ENCODE data around the gene MARK4. TPM values are rescaled to one million over a fixed set of nuclear protein-coding genes. Genes with fewer than 3 reads are reported as not detected.
A peak's percentile ranks its signal among the peaks of the same experiment; 100 is the strongest.

The MARK4 gene
- total and polyA plus RNA-seq, 2 experiments from 2014 or later = 14.8 to 23.0 TPM

GRCh38 chr19:45336696-45337251 lies 85.7 kb downstream of the MARK4 start:
- Histone ChIP-seq H3K36me3 (replicated peaks; ENCODE audit: insufficient read depth, low read depth) (no peaks in the 10 kb centered on the region), H3K4me2 (no peak overlapping the region), H3K27ac (no peak overlapping the region), H3K4me3 (no peak overlapping the region), H3K79me2 (no peaks in the 10 kb centered on the region), H3K9me2 (replicated peaks; ENCODE audit: insufficient read depth) (no peaks in the 10 kb centered on the region), H3K4me1 (ENCODE audit: insufficient read depth) (no peaks in the 10 kb centered on the region), H2AFZ (no peak overlapping the region), H4K20me1 (ENCODE audit: insufficient read depth, poor library complexity, severe bottlenecking) (no peaks in the 10 kb centered on the region), H3K27me3 (peaks cover 9% of the 10 kb centered on the region), H3K9me3 (ENCODE audit: low read depth) (no peaks in the 10 kb centered on the region)
- TF ChIP-seq CTCF (IDR thresholded peaks at IDR 0.05; ENCODE audit: poor library complexity) (no peak), EZH2phosphoT487 (IDR thresholded peaks at IDR 0.05; ENCODE audit: low read depth, severe bottlenecking, unreplicated experiment) (no peak), EZH2 (IDR thresholded peaks at IDR 0.05; ENCODE audit: borderline replicate concordance) (no peak)
- 69% methylated on average over 11 of the region's 11 CpGs for WGBS (ENCODE audit: low lambda C conversion rate, missing lambda C conversion rate)
- DNase-seq (ENCODE audit: low spot score) = no peak

GRCh38 chr19:45339629-45340028 lies 88.6 kb downstream of the MARK4 start:
- Histone ChIP-seq H3K9me3 (ENCODE audit: low read depth) (no peaks in the 10 kb centered on the region), H3K27me3 (peaks cover 13% of the 10 kb centered on the region), H3K9me2 (replicated peaks; ENCODE audit: insufficient read depth) (no peaks in the 10 kb centered on the region), H3K4me3 (no peak overlapping the region), H3K79me2 (no peaks in the 10 kb centered on the region), H3K4me2 (no peak overlapping the region), H3K4me1 (ENCODE audit: insufficient read depth) (no peaks in the 10 kb centered on the region), H3K27ac (no peak overlapping the region), H4K20me1 (ENCODE audit: insufficient read depth, poor library complexity, severe bottlenecking) (no peaks in the 10 kb centered on the region), H2AFZ (no peak overlapping the region), H3K36me3 (replicated peaks; ENCODE audit: insufficient read depth, low read depth) (no peaks in the 10 kb centered on the region)
- DNase-seq (ENCODE audit: low spot score) = no peak
- 84% methylated on average over 6 of the region's 6 CpGs for WGBS (ENCODE audit: low lambda C conversion rate, missing lambda C conversion rate)
- TF ChIP-seq EZH2 (IDR thresholded peaks at IDR 0.05; ENCODE audit: borderline replicate concordance) (no peak), CTCF (IDR thresholded peaks at IDR 0.05; ENCODE audit: poor library complexity) (no peak), EZH2phosphoT487 (IDR thresholded peaks at IDR 0.05; ENCODE audit: low read depth, severe bottlenecking, unreplicated experiment) (no peak)

- H3K4me1 ChIP-seq (ENCODE audit: insufficient read depth) = no peaks in the 10 kb centered on the region
- no peak within 1 kb of the TSS for H2AFZ ChIP-seq
- no peak within 1 kb of the TSS for H3K27ac ChIP-seq
- H3K9me2 ChIP-seq (replicated peaks; ENCODE audit: insufficient read depth) = no peaks in the 10 kb centered on the region
- WGBS (ENCODE audit: low lambda C conversion rate, missing lambda C conversion rate) = 15% methylated on average over 47 of the region's 50 CpGs
- DNase-seq (ENCODE audit: low spot score) = peak; percentile 85
- H3K4me3 ChIP-seq = no peak within 1 kb of the TSS
- peak within 1 kb of the TSS; percentile 93 for H3K4me2 ChIP-seq
- H3K27me3 ChIP-seq = peaks cover 13% of the 10 kb centered on the region
- H3K36me3 ChIP-seq (replicated peaks; ENCODE audit: insufficient read depth, low read depth) = no peaks in the 10 kb centered on the region
- no peaks in the 10 kb centered on the region for H4K20me1 ChIP-seq (ENCODE audit: insufficient read depth, poor library complexity, severe bottlenecking)
- no peak for TF ChIP-seq CTCF (IDR thresholded peaks at IDR 0.05; ENCODE audit: poor library complexity)
- TF ChIP-seq EZH2 (IDR thresholded peaks at IDR 0.05; ENCODE audit: borderline replicate concordance) = no peak
- TF ChIP-seq EZH2phosphoT487 (IDR thresholded peaks at IDR 0.05; ENCODE audit: low read depth, severe bottlenecking, unreplicated experiment) = no peak
- no peaks in the 10 kb centered on the region for H3K79me2 ChIP-seq
- H3K9me3 ChIP-seq (ENCODE audit: low read depth) = no peaks in the 10 kb centered on the region
These were observed 89.3 kb downstream of the MARK4 start, which contains the start of gene KLC3 for GRCh38 chr19:45340232-45340898. Gene KLC3, plus strand, starts transcription at chr19:45340750. Its CDS starts 4,792 bp downstream, at chr19:45345542.

Measured in hepatocyte (in vitro differentiated cells).